CD14-positive monocyte (primary cell): ENCODE measurements around the gene ELMOD1. TPM values are rescaled to one million over a fixed set of nuclear protein-coding genes. Genes with fewer than 3 reads are reported as not detected.
"Not testable (repeated sequence)": the region's sequence is repeated elsewhere in the genome, so short reads cannot be mapped to it uniquely, and the experiment has no call there.

ENCODE experiments used
- DNase-seq, 3 donors: peaks; one replicate each; pipeline ENCODE4 v3.0.0-alpha.2; 2011 to 2022
- H2AFZ ChIP-seq: 2 replicates; pipeline ENCODE4 v1.6.0; 2012; ENCODE audit warnings: mild to moderate bottlenecking, low read depth, low read length, inconsistent platforms; ENCODE audit not compliant: insufficient read depth, poor library complexity, severe bottlenecking
- H3K27ac ChIP-seq, 2 donors: 1 replicate in 1 of 2; 2 replicates in 1 of 2; pipeline ENCODE4 v1.5.1; 2012 to 2013; ENCODE audit warnings: low read length in 2 of 2, control low read depth in 1 of 2, inconsistent platforms in 1 of 2, low read depth in 1 of 2, mild to moderate bottlenecking in 1 of 2
- H3K27me3 ChIP-seq, 2 donors: one replicate each; pipeline versions ENCODE4 v1.6.0 to v1.6.1; 2011 to 2013; ENCODE audit warnings: low read length in 2 of 2; ENCODE audit not compliant: control insufficient read depth in 2 of 2, insufficient read depth in 2 of 2
- H3K36me3 ChIP-seq, 2 donors: replicated peaks in 1 of 2; 1 replicate in 1 of 2; 2 replicates in 1 of 2; pipeline versions ENCODE4 v1.5.1 to v1.6.1; 2012 to 2013; ENCODE audit warnings: low read length in 2 of 2, control low read depth in 1 of 2, inconsistent platforms in 1 of 2, mild to moderate bottlenecking in 1 of 2; ENCODE audit not compliant: insufficient read depth in 2 of 2, control insufficient read depth in 1 of 2
- H3K4me1 ChIP-seq, 2 donors: 1 replicate in 1 of 2; 2 replicates in 1 of 2; pipeline versions ENCODE4 v1.5.1 to v1.6.1; 2012 to 2013; ENCODE audit warnings: low read length in 2 of 2, control low read depth in 1 of 2, inconsistent platforms in 1 of 2, mild to moderate bottlenecking in 1 of 2, moderate library complexity in 1 of 2; ENCODE audit not compliant: insufficient read depth in 2 of 2, control insufficient read depth in 1 of 2
- H3K4me2 ChIP-seq: replicated peaks from 2 replicates; pipeline ENCODE3; 2012; ENCODE audit warnings: low read length, moderate library complexity, mild to moderate bottlenecking; ENCODE audit not compliant: poor library complexity, severe bottlenecking; ENCODE audit errors: extremely low read depth
- H3K4me3 ChIP-seq, 3 experiments: fragments of 200-600 bp in 1 of 3; sonication (generic) in 1 of 3; replicated peaks in 1 of 3; 1 replicate in 2 of 3; 2 replicates in 1 of 3; pipeline ENCODE4 v1.5.1; 2011 to 2013; ENCODE audit warnings: low read length in 3 of 3, mild to moderate bottlenecking in 3 of 3, control low read depth in 2 of 3, low read depth in 2 of 3, inconsistent platforms in 1 of 3, moderate library complexity in 1 of 3
- H3K79me2 ChIP-seq: 2 replicates; pipeline ENCODE4 v1.6.0; 2012; ENCODE audit warnings: mild to moderate bottlenecking, control low read depth, inconsistent platforms, low read length, moderate library complexity; ENCODE audit not compliant: insufficient read depth
- H3K9ac ChIP-seq: 2 replicates; pipeline ENCODE4 v1.6.0; 2017; ENCODE audit warnings: low read length, mild to moderate bottlenecking; ENCODE audit not compliant: insufficient read depth, poor library complexity, severe bottlenecking
- H3K9me3 ChIP-seq, 2 donors: replicated peaks in 1 of 2; 1 replicate in 1 of 2; 2 replicates in 1 of 2; pipeline versions ENCODE4 v1.5.1 to v1.6.1; 2012 to 2013; ENCODE audit warnings: low read length in 2 of 2, control low read depth in 1 of 2; ENCODE audit not compliant: control insufficient read depth in 1 of 2, insufficient read depth in 1 of 2
- H4K20me1 ChIP-seq: 2 replicates; pipeline ENCODE4 v1.6.0; 2012; ENCODE audit warnings: mild to moderate bottlenecking, low read length, control low read depth, moderate library complexity; ENCODE audit not compliant: insufficient read depth
- H3K27ac Mint-ChIP-seq, 7 donors: one replicate each; pipeline ENCODE4 v1.8.0; 2020; ENCODE audit warnings: mild to moderate bottlenecking in 7 of 7, mixed read lengths in 7 of 7, moderate library complexity in 6 of 7, inconsistent platforms in 2 of 7
- H3K27me3 Mint-ChIP-seq, 3 donors: one replicate each; pipeline ENCODE4 v1.8.0; 2021 to 2022; ENCODE audit warnings: low read depth in 3 of 3, mild to moderate bottlenecking in 3 of 3, mixed read lengths in 3 of 3, moderate library complexity in 3 of 3, inconsistent platforms in 1 of 3
- H3K36me3 Mint-ChIP-seq, 2 donors: one replicate each; pipeline ENCODE4 v1.8.0; 2020; ENCODE audit warnings: mixed read lengths in 2 of 2, inconsistent platforms in 1 of 2, mild to moderate bottlenecking in 1 of 2
- H3K4me1 Mint-ChIP-seq: one replicate; pipeline ENCODE4 v1.8.0; 2020; ENCODE audit warnings: mild to moderate bottlenecking, mixed read lengths
- H3K4me3 Mint-ChIP-seq, 2 donors: one replicate each; pipeline ENCODE4 v1.8.0; 2020; ENCODE audit warnings: mild to moderate bottlenecking in 2 of 2, mixed read lengths in 2 of 2, moderate library complexity in 1 of 2
- H3K9me3 Mint-ChIP-seq, 7 donors: one replicate each; pipeline ENCODE4 v1.8.0; 2020 to 2022; ENCODE audit warnings: mixed read lengths in 7 of 7, mild to moderate bottlenecking in 6 of 7, moderate library complexity in 6 of 7, inconsistent platforms in 2 of 7
- WGBS: methylation state at CpG from one replicate; pipeline ENCODE4 v1.1.5; 2013; ENCODE audit warnings: missing lambda C conversion rate; ENCODE audit not compliant: insufficient coverage; 5-methylcytosine and 5-hydroxymethylcytosine counted together
- intact Hi-C, 2 donors: fragments of 100-400 bp; cut with micrococcal nuclease; formaldehyde crosslinking; loops; one replicate each; pipeline versions ENCODE4 v1.15.0 to v1.15.1; 2023
- polyA plus RNA-seq, 3 donors: library from polyadenylated mRNA; depleted of rRNA in 1 of 3; unstranded in 2 of 3; stranded (reverse) in 1 of 3; fragments of 300-500 nt in 2 of 3; fragments of >200 nt in 1 of 3; fragmentation: Illumina TruSeq in 2 of 3; gene quantifications; 1 replicate in 2 of 3; 2 replicates in 1 of 3; pipeline ENCODE4 v1.2.3, GENCODE V29; 2012 to 2021
- TF ChIP-seq, protein P1 (sequence below): fragments of 200-600 bp; IDR thresholded peaks from one replicate; pipeline ENCODE4 v1.8.0; 2022; ENCODE audit warnings: antibody characterized with exemption, mild to moderate bottlenecking

ELMOD1 gene
- polyA plus RNA-seq, 3 donors = not detected

DNA sequence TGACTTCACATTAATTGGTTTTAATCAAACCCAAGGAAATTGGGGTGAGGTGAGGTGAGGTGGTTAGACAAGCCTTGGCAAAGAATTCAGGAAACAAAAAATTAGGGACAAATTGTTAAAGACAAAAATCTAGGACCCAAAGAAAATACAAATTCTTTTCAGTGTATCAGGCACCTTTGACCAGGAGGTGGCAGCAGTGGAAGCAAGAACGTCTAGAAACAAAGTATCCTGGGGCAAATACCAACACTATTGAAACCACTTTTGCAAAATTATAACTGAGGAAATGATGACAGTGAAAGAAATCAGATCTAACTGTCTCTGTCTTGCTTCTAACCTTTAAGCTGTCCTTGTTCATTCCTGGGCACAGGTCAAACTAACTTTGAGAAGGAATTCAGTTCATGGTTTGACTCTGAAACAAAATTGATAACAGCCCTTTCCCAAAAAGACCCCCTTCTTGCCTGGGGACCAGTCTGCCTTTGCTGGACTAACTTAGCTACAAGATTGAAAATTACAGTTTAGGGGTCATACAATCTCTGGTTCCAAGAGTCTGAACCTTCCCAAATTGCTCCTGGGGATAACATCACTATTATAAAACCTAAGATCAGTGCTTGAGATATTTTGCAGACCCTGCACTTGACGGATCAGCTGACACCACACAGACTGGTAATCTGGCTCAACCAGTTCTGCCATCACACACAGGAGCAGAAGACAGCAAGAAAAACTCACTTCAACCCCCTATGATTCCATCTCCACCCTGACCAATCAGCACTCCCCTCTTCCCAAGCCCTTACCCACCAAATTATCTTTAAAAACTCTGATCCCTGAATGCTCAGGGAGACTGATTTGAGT, 14.2 kb upstream of the ELMOD1 start:
- H3K9me3 Mint-ChIP-seq, H3K36me3 ChIP-seq, intact Hi-C loops, H3K9ac ChIP-seq, H3K4me3 ChIP-seq, H3K79me2 ChIP-seq, H3K4me2 ChIP-seq, H2AFZ ChIP-seq, H3K27ac ChIP-seq, H3K4me3 Mint-ChIP-seq, H3K27me3 ChIP-seq, H3K36me3 Mint-ChIP-seq, H3K4me1 ChIP-seq, H3K9me3 ChIP-seq, H3K4me1 Mint-ChIP-seq, H4K20me1 ChIP-seq: not testable (repeated sequence)
- Mint-ChIP-seq H3K27ac (peak overlapping the region in 1 of 7 donors; percentile 15), H3K27me3 (peaks cover 4 to 13% (median 11%) of the 10 kb centered on the region in 3 donors)
- TF ChIP-seq, protein P1, sequence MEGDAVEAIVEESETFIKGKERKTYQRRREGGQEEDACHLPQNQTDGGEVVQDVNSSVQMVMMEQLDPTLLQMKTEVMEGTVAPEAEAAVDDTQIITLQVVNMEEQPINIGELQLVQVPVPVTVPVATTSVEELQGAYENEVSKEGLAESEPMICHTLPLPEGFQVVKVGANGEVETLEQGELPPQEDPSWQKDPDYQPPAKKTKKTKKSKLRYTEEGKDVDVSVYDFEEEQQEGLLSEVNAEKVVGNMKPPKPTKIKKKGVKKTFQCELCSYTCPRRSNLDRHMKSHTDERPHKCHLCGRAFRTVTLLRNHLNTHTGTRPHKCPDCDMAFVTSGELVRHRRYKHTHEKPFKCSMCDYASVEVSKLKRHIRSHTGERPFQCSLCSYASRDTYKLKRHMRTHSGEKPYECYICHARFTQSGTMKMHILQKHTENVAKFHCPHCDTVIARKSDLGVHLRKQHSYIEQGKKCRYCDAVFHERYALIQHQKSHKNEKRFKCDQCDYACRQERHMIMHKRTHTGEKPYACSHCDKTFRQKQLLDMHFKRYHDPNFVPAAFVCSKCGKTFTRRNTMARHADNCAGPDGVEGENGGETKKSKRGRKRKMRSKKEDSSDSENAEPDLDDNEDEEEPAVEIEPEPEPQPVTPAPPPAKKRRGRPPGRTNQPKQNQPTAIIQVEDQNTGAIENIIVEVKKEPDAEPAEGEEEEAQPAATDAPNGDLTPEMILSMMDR = peak; percentile 74
- DNase-seq = peak in 2 of 3 donors; percentile 9 to 23
- WGBS = 93% methylated on average over 1 of the region's 2 CpGs

DNA sequence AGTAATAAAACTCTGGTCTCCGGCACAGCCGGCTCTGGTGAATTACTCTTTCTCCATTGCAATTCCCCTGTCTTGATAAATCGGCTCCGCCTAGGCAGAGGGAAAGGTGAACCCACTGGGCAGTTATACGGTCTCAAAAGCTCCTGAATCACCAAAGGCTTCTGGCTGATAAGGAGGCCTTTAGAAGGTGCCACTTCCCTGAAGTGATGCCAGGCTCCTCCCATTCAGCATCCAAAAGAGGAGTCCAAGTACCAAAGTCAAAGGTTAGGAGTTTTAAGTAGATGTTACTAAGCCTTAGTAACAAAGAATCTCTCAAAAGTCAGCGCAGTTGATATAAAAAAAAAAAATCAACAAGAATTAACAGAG, 13.6 kb upstream of the ELMOD1 start:
- Histone ChIP-seq H3K4me2 (no peak overlapping the region), H3K4me1 (no peaks in the 10 kb centered on the region), H3K9me3 (no peaks in the 10 kb centered on the region), H3K9ac (no peak overlapping the region), H2AFZ (no peak overlapping the region), H3K79me2 (no peaks in the 10 kb centered on the region), H3K4me3 (no peak overlapping the region), H3K27ac (no peak overlapping the region), H3K36me3 (no peaks in the 10 kb centered on the region), H3K27me3 (peaks cover under 1 to 5% of the 10 kb centered on the region in 2 donors), H4K20me1 (no peaks in the 10 kb centered on the region)
- H3K27me3 Mint-ChIP-seq = peaks cover 4 to 13% (median 8%) of the 10 kb centered on the region in 3 donors
- no peak overlapping the region for H3K27ac Mint-ChIP-seq
- H3K9me3 Mint-ChIP-seq = peaks cover 0 to 4% (median 0%) of the 10 kb centered on the region in 7 donors
- 91% methylated on average over 5 of the region's 6 CpGs for WGBS
- no peak for DNase-seq
- H3K4me3 Mint-ChIP-seq = no peak overlapping the region
- intact Hi-C loops = no loop called here
- H3K4me1 Mint-ChIP-seq = no peaks in the 10 kb centered on the region
- TF ChIP-seq, protein P1 = no peak
- no peaks in the 10 kb centered on the region for H3K36me3 Mint-ChIP-seq

DNA sequence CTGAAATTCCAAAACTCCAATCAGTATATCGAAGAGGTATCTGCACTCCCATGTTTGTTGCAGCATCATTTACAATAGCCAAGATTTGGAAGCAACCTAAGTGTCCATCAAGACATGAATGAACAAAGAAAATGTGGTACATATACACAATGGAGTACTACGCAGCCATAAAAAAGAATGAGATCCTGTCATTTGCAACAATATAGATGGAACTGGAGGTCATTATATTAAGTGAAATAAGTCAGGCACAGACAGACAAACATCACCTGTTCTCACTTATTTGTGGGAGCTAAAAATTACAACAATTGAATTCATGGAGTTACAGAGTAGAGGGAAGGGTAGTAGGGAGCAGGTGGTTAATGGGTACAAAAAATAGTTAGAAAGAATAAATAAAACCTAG, 11.8 kb upstream of the ELMOD1 start:
- H3K27me3 Mint-ChIP-seq = peaks cover 4 to 10% (median 8%) of the 10 kb centered on the region in 3 donors
- H3K27ac Mint-ChIP-seq, H3K9ac ChIP-seq, H3K79me2 ChIP-seq, DNase-seq, H3K36me3 ChIP-seq, H3K4me3 Mint-ChIP-seq, H3K4me1 Mint-ChIP-seq, intact Hi-C loops, H3K4me2 ChIP-seq, H3K9me3 ChIP-seq, H3K9me3 Mint-ChIP-seq, H2AFZ ChIP-seq, H4K20me1 ChIP-seq, H3K4me3 ChIP-seq, H3K27ac ChIP-seq, H3K4me1 ChIP-seq, H3K36me3 Mint-ChIP-seq: not testable (repeated sequence)
- 100% methylated on average over 1 of the region's 2 CpGs for WGBS
- peaks cover 7 to 10% of the 10 kb centered on the region in 2 donors for H3K27me3 ChIP-seq
